Effector memory CD4-positive, alpha-beta T cell (primary cell): ENCODE measurements around the gene FUT8.
"Not testable (repeated sequence)": the region's sequence is repeated elsewhere in the genome, so short reads cannot be mapped to it uniquely, and the experiment has no call there.

Experiments used
- DNase-seq, 3 donors: peaks; one replicate each; pipeline ENCODE4 v3.0.0-alpha.2; 2020
- H3K27ac ChIP-seq: 2 replicates; pipeline ENCODE4 v1.7.0; 2013; ENCODE audit warnings: mild to moderate bottlenecking, low read length, moderate library complexity; ENCODE audit not compliant: insufficient read depth, poor library complexity, severe bottlenecking
- H3K27me3 ChIP-seq: replicated peaks from 2 replicates; pipeline ENCODE4 v1.7.0; 2013; ENCODE audit warnings: mild to moderate bottlenecking, low read length; ENCODE audit not compliant: insufficient read depth, control insufficient read depth, poor library complexity, severe bottlenecking
- H3K36me3 ChIP-seq: 2 replicates; pipeline ENCODE4 v1.7.0; 2013; ENCODE audit warnings: mild to moderate bottlenecking, low read length, moderate library complexity; ENCODE audit not compliant: control insufficient read depth, insufficient read depth
- H3K4me1 ChIP-seq: 2 replicates; pipeline ENCODE4 v1.7.0; 2013; ENCODE audit warnings: low read length, mild to moderate bottlenecking; ENCODE audit not compliant: control insufficient read depth, insufficient read depth, poor library complexity, severe bottlenecking
- H3K4me3 ChIP-seq: 2 replicates; pipeline ENCODE4 v1.7.0; 2013; ENCODE audit warnings: low read length, low read depth, mild to moderate bottlenecking; ENCODE audit not compliant: insufficient read depth, poor library complexity, severe bottlenecking
- H3K9me3 ChIP-seq: 2 replicates; pipeline ENCODE4 v1.7.0; 2013; ENCODE audit warnings: mild to moderate bottlenecking, low read length, moderate library complexity; ENCODE audit not compliant: control insufficient read depth

The FUT8 gene

DNA sequence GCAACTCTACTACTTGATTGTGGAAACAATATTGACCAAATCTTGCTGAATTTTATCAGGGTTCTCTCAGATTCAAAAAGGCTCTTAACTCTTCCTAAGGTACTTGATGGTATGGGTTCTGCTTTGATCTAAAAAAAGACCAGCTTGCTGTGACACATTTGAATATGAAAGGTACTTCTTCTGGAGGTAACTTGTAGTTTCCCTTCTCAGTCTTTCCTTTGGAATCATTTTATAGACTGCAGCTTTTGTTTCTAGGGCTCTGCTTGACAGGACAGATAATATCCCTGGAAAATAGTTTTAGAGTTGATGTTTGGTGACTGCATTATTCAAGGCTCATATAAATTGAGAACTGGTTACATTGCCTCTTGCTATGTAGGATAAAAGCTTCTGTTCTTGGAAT is 251.9 kb downstream of the FUT8 start:
- no peak for DNase-seq
- H3K27ac ChIP-seq: no peak overlapping the region

DNA sequence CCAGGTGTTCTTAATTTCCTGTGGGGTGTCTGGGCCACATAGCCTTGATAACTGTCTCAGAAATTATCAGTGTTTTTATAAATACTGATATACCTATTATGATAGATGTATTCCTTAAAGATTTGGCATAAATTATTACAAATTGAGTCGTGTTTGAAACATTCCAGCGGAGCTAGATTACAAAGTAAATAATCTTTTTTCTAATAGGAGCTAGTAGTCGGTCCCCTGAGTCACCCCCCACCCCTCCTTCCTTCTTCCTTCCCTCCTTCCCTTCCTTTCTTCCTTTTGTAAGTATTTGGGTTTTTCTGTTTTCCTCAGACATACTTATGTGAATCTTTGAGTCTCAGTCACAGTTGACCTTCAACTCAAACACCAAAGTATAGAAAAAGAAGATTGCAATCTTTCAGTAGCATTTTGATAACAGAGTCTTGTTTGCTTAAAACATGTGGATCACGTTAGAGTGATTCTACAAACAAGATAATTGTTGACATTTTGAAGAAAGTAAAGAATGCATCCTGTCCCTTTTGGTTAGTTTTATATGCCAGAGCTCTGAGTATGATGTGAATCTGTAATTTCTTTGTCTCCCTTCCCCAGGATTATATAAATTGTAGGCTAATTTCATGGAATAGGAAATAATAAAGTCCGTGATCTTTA is 264.0 kb downstream of the FUT8 start:
- H3K4me3 ChIP-seq: no peak overlapping the region
- no peak for DNase-seq
- H3K36me3 ChIP-seq: no peaks in the 10 kb centered on the region
- H3K9me3 ChIP-seq: no peaks in the 10 kb centered on the region
- H3K27me3 ChIP-seq: no peaks in the 10 kb centered on the region
- H3K27ac ChIP-seq: no peak overlapping the region
- no peaks in the 10 kb centered on the region for H3K4me1 ChIP-seq

More for the DNA sequence above, 251.9 kb downstream of the FUT8 start:
- H3K27me3 ChIP-seq: no peaks in the 10 kb centered on the region
- H3K4me1 ChIP-seq: no peaks in the 10 kb centered on the region
- H3K9me3 ChIP-seq: no peaks in the 10 kb centered on the region
- H3K4me3 ChIP-seq: no peak overlapping the region
- H3K36me3 ChIP-seq: peaks cover 3% of the 10 kb centered on the region

DNA sequence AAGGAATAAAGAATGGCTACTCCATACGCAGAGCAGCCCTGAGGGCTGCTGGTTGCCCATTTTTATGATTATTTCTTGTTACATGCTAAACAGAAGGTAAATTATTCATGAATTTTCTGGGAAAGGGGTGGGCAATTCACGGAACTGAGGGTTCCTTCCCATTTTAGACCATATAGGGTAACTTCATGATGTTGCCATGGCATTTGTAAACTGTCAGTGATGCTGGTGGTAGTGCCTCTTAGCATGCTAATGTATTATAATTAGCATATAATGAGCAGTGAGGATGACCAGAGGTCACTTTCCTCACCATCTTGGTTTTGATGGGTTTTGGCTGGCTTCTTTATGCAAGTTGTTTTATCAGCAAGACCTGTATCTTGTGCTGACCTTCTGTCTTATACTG is 273.0 kb downstream of the FUT8 start:
- Histone ChIP-seq H3K4me1 (no peaks in the 10 kb centered on the region), H3K9me3 (no peaks in the 10 kb centered on the region), H3K27ac (no peak overlapping the region), H3K36me3 (no peaks in the 10 kb centered on the region), H3K4me3 (no peak overlapping the region), H3K27me3 (no peaks in the 10 kb centered on the region)
- no peak for DNase-seq

DNA sequence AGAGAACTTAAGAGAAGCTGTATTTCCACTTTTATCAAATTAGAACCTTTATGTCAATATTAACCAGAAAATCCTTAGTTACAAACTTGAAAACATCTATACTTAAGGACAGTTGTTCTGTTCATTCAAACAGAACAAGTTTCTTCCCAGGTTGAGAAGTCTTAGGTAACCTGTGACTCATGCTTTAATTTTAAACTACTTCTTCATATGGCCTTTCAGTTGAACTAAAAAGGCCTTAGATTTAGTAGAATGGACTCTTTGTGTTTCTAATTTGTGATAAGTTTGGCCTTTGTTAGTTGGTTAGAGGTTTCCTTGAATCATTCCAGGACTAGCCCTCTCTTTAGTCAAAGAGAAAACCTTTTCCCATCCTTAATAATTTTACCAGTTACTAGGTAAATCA is 274.2 kb downstream of the FUT8 start:
- no peaks in the 10 kb centered on the region for H3K36me3 ChIP-seq
- H3K4me1 ChIP-seq: no peaks in the 10 kb centered on the region
- DNase-seq: no peak
- H3K4me3 ChIP-seq: no peak overlapping the region
- no peak overlapping the region for H3K27ac ChIP-seq
- no peaks in the 10 kb centered on the region for H3K27me3 ChIP-seq
- H3K9me3 ChIP-seq: no peaks in the 10 kb centered on the region

DNA sequence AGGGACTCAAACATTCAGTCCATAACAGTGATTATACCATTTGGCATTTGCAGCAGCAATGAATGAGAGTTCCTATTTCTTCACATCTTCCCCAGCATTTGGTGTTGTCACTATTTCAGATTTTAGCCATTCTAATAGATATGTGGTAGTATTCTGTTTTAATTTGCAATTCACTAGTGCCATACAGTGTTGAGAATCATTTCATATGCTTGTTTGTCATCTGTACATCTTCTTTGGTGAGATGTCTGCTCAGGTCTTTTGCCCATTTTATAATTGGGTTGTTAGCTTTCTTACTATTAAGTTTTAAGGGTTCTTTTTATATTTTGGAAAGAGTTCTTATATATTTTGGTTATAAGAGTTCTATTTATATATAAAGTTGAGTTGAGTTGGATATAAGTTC is 276.5 kb downstream of the FUT8 start:
- no peaks in the 10 kb centered on the region for H3K36me3 ChIP-seq
- H3K4me1 ChIP-seq: no peaks in the 10 kb centered on the region
- no peak for DNase-seq
- H3K4me3 ChIP-seq: no peak overlapping the region
- no peak overlapping the region for H3K27ac ChIP-seq
- H3K27me3 ChIP-seq: no peaks in the 10 kb centered on the region
- no peaks in the 10 kb centered on the region for H3K9me3 ChIP-seq

DNA sequence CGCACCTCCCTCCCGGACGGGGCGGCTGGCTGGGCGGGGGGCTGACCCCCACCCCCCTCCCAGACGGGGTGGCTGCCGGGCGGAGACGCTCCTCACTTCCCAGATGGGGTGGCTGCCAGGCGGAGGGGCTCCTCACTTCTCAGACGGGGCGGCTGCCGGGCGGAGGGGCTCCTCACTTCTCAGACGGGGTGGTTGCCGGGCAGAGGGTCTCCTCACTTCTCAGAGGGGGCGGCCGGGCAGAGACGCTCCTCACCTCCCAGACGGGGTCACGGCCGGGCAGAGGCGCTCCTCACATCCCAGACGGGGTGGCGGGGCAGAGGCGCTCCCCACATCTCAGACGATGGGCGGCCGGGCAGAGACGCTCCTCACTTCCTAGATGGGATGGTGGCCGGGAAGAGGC is 280.0 kb downstream of the FUT8 start:
- not testable (repeated sequence) for DNase-seq, H3K27me3 ChIP-seq, H3K9me3 ChIP-seq, H3K36me3 ChIP-seq, H3K4me1 ChIP-seq, H3K4me3 ChIP-seq, H3K27ac ChIP-seq

DNA sequence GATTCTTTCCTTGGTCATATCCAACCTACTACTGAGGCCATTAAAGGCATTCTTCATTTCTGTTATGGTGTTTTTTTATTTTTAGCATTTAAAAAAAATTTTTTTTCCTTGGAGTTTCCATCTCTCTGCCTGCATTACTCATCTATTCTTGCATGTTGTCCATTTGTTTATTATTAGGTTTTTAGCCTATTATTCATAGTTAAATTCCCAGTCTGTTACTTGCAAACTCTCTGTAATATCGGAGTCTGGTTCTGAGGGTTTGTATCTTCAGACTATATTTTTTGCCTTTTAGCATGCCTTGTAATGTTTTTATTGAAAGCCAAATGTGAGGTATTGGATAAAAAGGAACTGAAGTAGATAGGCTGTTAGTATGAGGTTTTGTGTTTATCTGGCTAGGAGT is 284.3 kb downstream of the FUT8 start:
- Histone ChIP-seq H3K27ac (no peak overlapping the region), H3K4me1 (no peaks in the 10 kb centered on the region), H3K27me3 (no peaks in the 10 kb centered on the region), H3K36me3 (no peaks in the 10 kb centered on the region), H3K9me3 (no peaks in the 10 kb centered on the region), H3K4me3 (no peak overlapping the region)
- no peak for DNase-seq

DNA sequence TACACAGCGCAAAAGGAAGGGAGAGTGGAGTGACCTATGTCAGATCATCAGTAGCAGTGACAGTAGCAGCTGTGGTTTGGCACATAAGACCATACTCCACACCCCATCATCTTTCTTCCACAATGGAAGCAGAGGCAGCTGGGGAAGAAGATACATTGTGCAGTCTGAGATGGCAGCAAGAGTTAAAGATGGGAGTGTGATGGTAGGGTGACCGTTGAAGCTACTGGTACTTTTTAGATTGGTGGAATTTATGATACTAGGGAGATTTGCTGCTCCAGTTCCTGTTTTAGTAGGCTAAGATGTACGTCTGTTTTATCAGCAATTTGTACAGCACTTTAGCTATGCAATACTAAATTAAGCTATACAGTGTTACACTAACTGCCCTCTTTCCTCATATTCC is 291.0 kb downstream of the FUT8 start:
- no peak overlapping the region for H3K27ac ChIP-seq
- no peaks in the 10 kb centered on the region for H3K27me3 ChIP-seq
- H3K36me3 ChIP-seq: no peaks in the 10 kb centered on the region
- no peaks in the 10 kb centered on the region for H3K4me1 ChIP-seq
- no peak for DNase-seq
- no peak overlapping the region for H3K4me3 ChIP-seq
- no peaks in the 10 kb centered on the region for H3K9me3 ChIP-seq

DNA sequence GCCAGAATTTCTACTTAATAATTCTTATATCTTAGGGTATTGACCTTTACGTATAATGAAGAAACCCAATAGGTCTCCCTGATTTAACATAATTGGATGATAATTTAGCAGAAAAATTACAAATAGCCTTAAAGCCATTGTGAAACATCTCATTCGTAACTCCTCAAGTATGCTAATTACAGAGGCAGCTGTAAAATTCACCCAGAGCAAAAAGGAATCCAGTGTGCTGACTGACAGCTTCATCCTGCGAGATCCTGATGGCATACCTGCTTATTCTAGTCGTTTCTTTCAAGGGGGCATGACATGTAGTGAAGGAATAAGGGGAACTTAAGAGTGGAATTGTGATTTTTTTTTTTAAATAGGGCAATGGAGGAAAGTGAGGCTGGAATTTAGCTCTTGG is 291.5 kb downstream of the FUT8 start:
- no peak overlapping the region for H3K4me3 ChIP-seq
- no peak for DNase-seq
- H3K36me3 ChIP-seq: no peaks in the 10 kb centered on the region
- no peaks in the 10 kb centered on the region for H3K9me3 ChIP-seq
- H3K27me3 ChIP-seq: no peaks in the 10 kb centered on the region
- no peak overlapping the region for H3K27ac ChIP-seq
- no peaks in the 10 kb centered on the region for H3K4me1 ChIP-seq

DNA sequence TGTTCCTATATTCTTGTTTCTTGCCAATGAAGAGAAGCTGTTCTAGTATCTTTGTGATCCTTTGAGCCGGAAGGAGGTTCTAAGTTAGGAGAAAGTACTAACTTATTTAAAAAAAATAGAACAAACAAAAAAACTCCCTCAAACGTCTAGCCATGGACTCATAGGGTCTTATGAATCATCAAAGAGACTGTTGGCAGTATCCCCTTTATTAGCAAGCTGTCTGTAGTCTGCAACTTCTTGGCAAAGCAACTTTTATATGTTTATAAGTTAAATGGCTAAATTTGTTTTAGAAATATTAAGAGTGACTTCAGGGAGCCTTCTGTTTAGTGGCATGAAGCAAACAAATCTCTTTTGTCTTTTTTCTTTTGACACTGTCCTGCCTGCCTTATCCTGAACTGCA is 291.9 kb downstream of the FUT8 start:
- Histone ChIP-seq H3K4me1 (no peaks in the 10 kb centered on the region), H3K4me3 (no peak overlapping the region), H3K36me3 (no peaks in the 10 kb centered on the region), H3K27ac (no peak overlapping the region), H3K27me3 (no peaks in the 10 kb centered on the region), H3K9me3 (no peaks in the 10 kb centered on the region)
- no peak for DNase-seq
